Panc1 (cell line): ENCODE data around the gene AFDN. TPM values are rescaled to one million over a fixed set of nuclear protein-coding genes. Genes with fewer than 3 reads are reported as not detected.

Experiments
- ATAC-seq: fragments of 200-7000 bp; cut with Tn5 transposase; 2 replicates; pipeline ENCODE4 v1.9.1; 2020; ENCODE audit warnings: mild to moderate bottlenecking, moderate library complexity
- BruUV-seq: library from RNA; stranded (reverse); fragments of 400-500 nt; replicated peaks from 2 replicates; lab custom pipeline; 2021; lab: Mats Ljungman, UMichigan
- CTCF ChIA-PET: fragments of 300-600 bp; sonication (Branson Sonifier 250); formaldehyde crosslinking; loops from one replicate; lab custom pipeline; 2022; ENCODE audit warnings: antibody characterized with exemption; lab: Charles Lee
- POLR2A ChIA-PET: fragments of 300-600 bp; sonication (Branson Sonifier 250); formaldehyde crosslinking; loops from one replicate; lab custom pipeline; 2022; ENCODE audit warnings: antibody characterized with exemption; lab: Charles Lee
- DNase-seq: peaks from one replicate; pipeline ENCODE4 v3.0.0-alpha.2; 2010; ENCODE audit warnings: low read depth, low spot score
- H3K27ac ChIP-seq: 2 replicates; pipeline ENCODE4 v1.5.1; 2011; ENCODE audit warnings: mild to moderate bottlenecking, low read length, inconsistent platforms
- H3K27me3 ChIP-seq: fragments of 200-500 bp; sonication (Bioruptor generic); 2 replicates; pipeline ENCODE4 v1.6.0; 2014; ENCODE audit warnings: low read length, inconsistent platforms; ENCODE audit not compliant: control insufficient read depth, insufficient read depth
- H3K36me3 ChIP-seq: fragments of 200-500 bp; sonication (Bioruptor generic); 2 replicates; pipeline ENCODE4 v1.5.1; 2014; ENCODE audit warnings: inconsistent platforms, mild to moderate bottlenecking, low read length, moderate library complexity; ENCODE audit not compliant: control insufficient read depth, insufficient read depth
- H3K4me1 ChIP-seq: 2 replicates; pipeline ENCODE4 v1.5.1; 2011; ENCODE audit warnings: inconsistent platforms, mild to moderate bottlenecking, low read length, moderate library complexity; ENCODE audit not compliant: control insufficient read depth, insufficient read depth
- H3K4me3 ChIP-seq, 2 experiments: 2 replicates each; pipeline ENCODE4 v1.5.1; 2011 to 2012; ENCODE audit warnings: low read depth in 2 of 2, low read length in 2 of 2, mild to moderate bottlenecking in 2 of 2, inconsistent platforms in 1 of 2, moderate library complexity in 1 of 2
- H3K9me3 ChIP-seq: fragments of 200-500 bp; sonication (Bioruptor generic); 2 replicates; pipeline ENCODE4 v1.5.1; 2014; ENCODE audit warnings: low read depth, mild to moderate bottlenecking, inconsistent platforms, low read length, moderate library complexity; ENCODE audit not compliant: control insufficient read depth, insufficient read depth
- CTCF ChIP-seq: fragments of 450-650 bp; IDR thresholded peaks from 2 replicates; pipeline ENCODE4 v1.5.1; 2017; ENCODE audit warnings: mild to moderate bottlenecking
- POLR2AphosphoS5 ChIP-seq: IDR thresholded peaks from 2 replicates; pipeline ENCODE4 v1.6.1; 2012; ENCODE audit warnings: mild to moderate bottlenecking, low read depth, low read length, moderate library complexity
- REST ChIP-seq, 2 experiments: IDR thresholded peaks; 2 replicates each; pipeline ENCODE4 v1.6.1; 2011 to 2012; ENCODE audit warnings: low read depth in 2 of 2, control low read depth in 1 of 2, low read length in 1 of 2, mild to moderate bottlenecking in 1 of 2, moderate library complexity in 1 of 2; ENCODE audit not compliant: insufficient read depth in 1 of 2
- SIN3A ChIP-seq: IDR thresholded peaks from 2 replicates; pipeline ENCODE4 v1.6.1; 2012; ENCODE audit warnings: low read depth, mild to moderate bottlenecking, low read length, moderate library complexity, borderline replicate concordance; ENCODE audit not compliant: insufficient read depth
- TCF7L2 ChIP-seq: IDR thresholded peaks from 2 replicates; pipeline ENCODE4 v1.6.1; 2011; ENCODE audit warnings: mild to moderate bottlenecking, low read depth, low read length, inconsistent platforms
- in situ Hi-C: cut with HindIII; loops from 2 replicates; pipeline ENCODE4 v1.10.0; 2016; ENCODE audit warnings: low sequenced_read_pairs, low pct_unique_long_range_greater_than_20kb
- intact Hi-C: fragments of 100-400 bp; cut with micrococcal nuclease; formaldehyde crosslinking; loops from one replicate; pipeline ENCODE4 v1.10.0; 2022; ENCODE audit not compliant: unreplicated experiment
- total RNA-seq: library from RNA; stranded (reverse); gene quantifications from one replicate; pipeline ENCODE4 v1.2.1, GENCODE V29; 2021; ENCODE audit not compliant: unreplicated experiment

AFDN gene
- total RNA-seq, 1 experiment from 2014 or later = 143 TPM

- intact Hi-C loops = no loop called here
- TF ChIP-seq CTCF (no peak), TCF7L2 (no peak), POLR2AphosphoS5 (no peak), SIN3A (no peak), REST (IDR thresholded peaks at IDR 0.05; ENCODE audit: insufficient read depth in 1 of 2, low read depth in 2 of 2, low read length in 1 of 2) (no peak)
- no peaks in the 10 kb centered on the region for H3K9me3 ChIP-seq
- H3K27ac ChIP-seq = no peak overlapping the region
- in situ Hi-C loops = no loop called here
- H3K27me3 ChIP-seq = no peaks in the 10 kb centered on the region
- no peak overlapping the region for H3K4me3 ChIP-seq
- ChIA-PET CTCF (interaction anchor here (0.5 kb wide), 1 partner anchor 10 kb away, joined by 4 read pairs; no protein-coding TSS in a partner anchor), POLR2A (no interaction called here)
- H3K4me1 ChIP-seq = peaks cover 60% of the 10 kb centered on the region
- no peak for ATAC-seq
- DNase-seq = no peak
- BruUV-seq = no TSS peak
- H3K36me3 ChIP-seq = no peaks in the 10 kb centered on the region
These were observed 16.3 kb downstream of the AFDN start for GRCh38 chr6:167843023-167843422.

- POLR2A ChIA-PET = no interaction called here
- no peaks in the 10 kb centered on the region for H3K9me3 ChIP-seq
- H3K4me3 ChIP-seq = no peak overlapping the region
- TF ChIP-seq CTCF = no peak
- TF ChIP-seq POLR2AphosphoS5 = no peak
- TF ChIP-seq TCF7L2 = no peak
- TF ChIP-seq REST (IDR thresholded peaks at IDR 0.05; ENCODE audit: insufficient read depth in 1 of 2, low read depth in 2 of 2, low read length in 1 of 2) = no peak
- TF ChIP-seq SIN3A = no peak
- no peaks in the 10 kb centered on the region for H3K36me3 ChIP-seq
- in situ Hi-C loops = no loop called here
- no peaks in the 10 kb centered on the region for H3K27me3 ChIP-seq
- ATAC-seq (no peak), DNase-seq (no peak)
- peaks cover 68% of the 10 kb centered on the region for H3K4me1 ChIP-seq
- H3K27ac ChIP-seq = peak overlapping the region; percentile 5; the same call in 1 of the 2 replicates
- CTCF ChIA-PET = no interaction called here
- intact Hi-C loops = no loop called here
- no TSS peak for BruUV-seq
These were observed 19.1 kb downstream of the AFDN start for GRCh38 chr6:167845856-167846255.
